Keratinocyte (primary cell): Measurements from ENCODE around the gene SHISA3. TPM values are rescaled to one million over a fixed set of nuclear protein-coding genes. Genes with fewer than 3 reads are reported as not detected.
A peak's percentile ranks its signal among the peaks of the same experiment; 100 is the strongest.

ENCODE experiments used
- DNase-seq: peaks from one replicate; pipeline ENCODE4 v3.0.0-alpha.2; 2011; ENCODE audit warnings: low read depth, missing footprints, low spot score
- FAIRE-seq: peaks from 2 replicates; lab custom pipeline; 2011; peaks lifted over from hg19 to GRCh38; lab: Jason Lieb, UNC
- H2AFZ ChIP-seq: 2 replicates; pipeline ENCODE4 v1.6.0; 2012; ENCODE audit warnings: low read length, control low read depth, inconsistent platforms; ENCODE audit not compliant: control insufficient read depth
- H3K27ac ChIP-seq: 2 replicates; pipeline ENCODE4 v1.5.1; 2011; ENCODE audit warnings: low read length; ENCODE audit not compliant: control insufficient read depth, insufficient read depth
- H3K27me3 ChIP-seq: 3 replicates; pipeline ENCODE4 v1.6.0; 2011; ENCODE audit warnings: low read length; ENCODE audit not compliant: control insufficient read depth, insufficient read depth; ENCODE audit errors: extremely low read depth
- H3K36me3 ChIP-seq, 2 experiments: 2 replicates in 1 of 2; 3 replicates in 1 of 2; pipeline ENCODE4 v1.5.1; 2011; ENCODE audit warnings: low read length in 2 of 2, mild to moderate bottlenecking in 1 of 2; ENCODE audit not compliant: control insufficient read depth in 2 of 2, insufficient read depth in 2 of 2; ENCODE audit errors: extremely low read depth in 1 of 2
- H3K4me1 ChIP-seq: 3 replicates; pipeline ENCODE4 v1.5.1; 2011; ENCODE audit warnings: low read length; ENCODE audit not compliant: control insufficient read depth, insufficient read depth; ENCODE audit errors: extremely low read depth
- H3K4me2 ChIP-seq: 3 replicates; pipeline ENCODE4 v1.6.0; 2011; ENCODE audit warnings: low read depth, low read length; ENCODE audit not compliant: control insufficient read depth, insufficient read depth; ENCODE audit errors: extremely low read depth
- H3K4me3 ChIP-seq, 3 experiments: fragments of 200-600 bp in 1 of 3; sonication (generic) in 1 of 3; 2 replicates in 2 of 3; 3 replicates in 1 of 3; pipeline ENCODE4 v1.5.1; 2011 to 2016; ENCODE audit warnings: low read length in 3 of 3, mild to moderate bottlenecking in 3 of 3, control low read depth in 2 of 3, inconsistent platforms in 1 of 3, low read depth in 1 of 3, mixed read lengths in 1 of 3, mixed run types in 1 of 3, moderate library complexity in 1 of 3; ENCODE audit not compliant: control insufficient read depth in 2 of 3, insufficient read depth in 2 of 3; ENCODE audit errors: extremely low read depth in 1 of 3
- H3K79me2 ChIP-seq: 2 replicates; pipeline ENCODE4 v1.6.0; 2012; ENCODE audit warnings: low read length; ENCODE audit not compliant: control insufficient read depth, insufficient read depth
- H3K9ac ChIP-seq: 3 replicates; pipeline ENCODE4 v1.6.0; 2011; ENCODE audit warnings: low read length; ENCODE audit not compliant: control insufficient read depth, insufficient read depth; ENCODE audit errors: extremely low read depth
- H3K9me1 ChIP-seq: 3 replicates; pipeline ENCODE4 v1.6.0; 2011; ENCODE audit warnings: low read length; ENCODE audit not compliant: control insufficient read depth, insufficient read depth; ENCODE audit errors: extremely low read depth
- H3K9me3 ChIP-seq: 2 replicates; pipeline ENCODE4 v1.5.1; 2012; ENCODE audit warnings: low read depth, low read length; ENCODE audit not compliant: control insufficient read depth
- H4K20me1 ChIP-seq: 3 replicates; pipeline ENCODE4 v1.6.0; 2011; ENCODE audit warnings: low read length; ENCODE audit not compliant: control insufficient read depth, insufficient read depth; ENCODE audit errors: extremely low read depth
- CTCF ChIP-seq, 3 experiments: IDR thresholded peaks in 1 of 3; conservative IDR thresholded peaks in 1 of 3; optimal IDR thresholded peaks in 1 of 3; 2 replicates in 2 of 3; 3 replicates in 1 of 3; pipeline versions ENCODE3 to v1.5.1; 2011; ENCODE audit warnings: low read length in 3 of 3, mild to moderate bottlenecking in 3 of 3, moderate library complexity in 2 of 3, control low read depth in 1 of 3, inconsistent platforms in 1 of 3; ENCODE audit not compliant: insufficient read depth in 2 of 3; ENCODE audit errors: extremely low read depth in 1 of 3
- EZH2 ChIP-seq: IDR thresholded peaks from one replicate; pipeline ENCODE4 v1.6.1; 2012; ENCODE audit warnings: inconsistent platforms, mild to moderate bottlenecking, low read length, moderate library complexity
- dilution Hi-C: fragments of 300-500 bp; cut with MboI; formaldehyde crosslinking; loops from one replicate; pipeline ENCODE4 v1.7.0; 2020; ENCODE audit warnings: low sequenced_read_pairs; ENCODE audit not compliant: extremely low pct_ligation_motif_present
- polyA plus RNA-seq, 5 experiments: library from polyadenylated mRNA; depleted of rRNA in 3 of 5; stranded (reverse) in 3 of 5; stranded (forward) in 1 of 5; unstranded in 1 of 5; fragments of >200 nt; gene quantifications; 1 replicate in 1 of 5; 2 replicates in 3 of 5; 3 replicates in 1 of 5; pipeline versions ENCODE4 v1.2.1 to v1.2.3, GENCODE V29; 2011 to 2012; ENCODE audit warnings: missing spikeins in 2 of 5, low read depth in 1 of 5, low replicate concordance in 1 of 5

Gene SHISA3
- polyA plus RNA-seq, 1 donor (not counting 4 experiments of a cell fraction or from before 2014, with no cell fraction given), result not detected

- Histone ChIP-seq H4K20me1 (no peaks in the 10 kb centered on the region), H3K79me2 (no peaks in the 10 kb centered on the region), H3K36me3 (no peaks in the 10 kb centered on the region), H3K9me3 (no peaks in the 10 kb centered on the region), H3K9me1 (no peaks in the 10 kb centered on the region), H3K4me1 (no peaks in the 10 kb centered on the region), H3K27ac (no peak overlapping the region), H2AFZ (no peak overlapping the region), H3K4me3 (no peak overlapping the region), H3K4me2 (no peak overlapping the region), H3K27me3 (peaks cover 19% of the 10 kb centered on the region), H3K9ac (no peak overlapping the region)
- dilution Hi-C loops, result no loop called here
- FAIRE-seq (no peak), DNase-seq (no peak)
- TF ChIP-seq EZH2 (no peak), CTCF (optimal IDR thresholded peaks at IDR 0.05 in 1 of 3, IDR thresholded peaks at IDR 0.05 in 1 of 3, conservative IDR thresholded peaks at IDR 0.05 in 1 of 3; ENCODE audit: extremely low read depth in 1 of 3, insufficient read depth in 2 of 3, low read length in 3 of 3) (no peak)
Measured at GRCh38 chr4:42404001-42404400, 6.7 kb downstream of the SHISA3 start.

GRCh38 chr4:42410446-42410845 lies 13.2 kb downstream of the SHISA3 start:
- Histone ChIP-seq H3K9ac (no peak overlapping the region), H3K4me2 (no peak overlapping the region), H3K4me3 (no peak overlapping the region), H4K20me1 (no peaks in the 10 kb centered on the region), H3K27me3 (no peaks in the 10 kb centered on the region), H3K4me1 (peaks cover 8% of the 10 kb centered on the region), H3K9me3 (no peaks in the 10 kb centered on the region), H3K9me1 (no peaks in the 10 kb centered on the region), H3K27ac (no peak overlapping the region), H3K79me2 (no peaks in the 10 kb centered on the region), H2AFZ (peak overlapping the region; percentile 20), H3K36me3 (no peaks in the 10 kb centered on the region)
- TF ChIP-seq CTCF (optimal IDR thresholded peaks at IDR 0.05 in 1 of 3, IDR thresholded peaks at IDR 0.05 in 1 of 3, conservative IDR thresholded peaks at IDR 0.05 in 1 of 3; ENCODE audit: extremely low read depth in 1 of 3, insufficient read depth in 2 of 3, low read length in 3 of 3) (no peak), EZH2 (no peak)
- dilution Hi-C loops, result no loop called here
- DNase-seq, result no peak
- no peak for FAIRE-seq
